GM12891 (cell line): ENCODE data around the gene PATE4.
A peak's percentile ranks its signal among the peaks of the same experiment; 100 is the strongest.

Experiments
- POLR2A ChIP-seq: IDR thresholded peaks from 2 replicates; pipeline ENCODE4 v1.6.1; 2011; ENCODE audit warnings: low read depth, low read length, control low read depth
- POLR2AphosphoS5 ChIP-seq: IDR thresholded peaks from 2 replicates; pipeline ENCODE4 v1.6.1; 2011; ENCODE audit warnings: low read depth, low read length, control low read depth
- POU2F2 ChIP-seq: IDR thresholded peaks from 2 replicates; pipeline ENCODE4 v1.6.1; 2011; ENCODE audit warnings: low read depth, mild to moderate bottlenecking, control low read depth, low read length, moderate library complexity
- SPI1 ChIP-seq: IDR thresholded peaks from 2 replicates; pipeline ENCODE4 v1.6.1; 2011; ENCODE audit warnings: low read depth, low read length, control low read depth
- TAF1 ChIP-seq: IDR thresholded peaks from 2 replicates; pipeline ENCODE4 v1.6.1; 2011; ENCODE audit warnings: low read depth, low read length, control low read depth

DNA sequence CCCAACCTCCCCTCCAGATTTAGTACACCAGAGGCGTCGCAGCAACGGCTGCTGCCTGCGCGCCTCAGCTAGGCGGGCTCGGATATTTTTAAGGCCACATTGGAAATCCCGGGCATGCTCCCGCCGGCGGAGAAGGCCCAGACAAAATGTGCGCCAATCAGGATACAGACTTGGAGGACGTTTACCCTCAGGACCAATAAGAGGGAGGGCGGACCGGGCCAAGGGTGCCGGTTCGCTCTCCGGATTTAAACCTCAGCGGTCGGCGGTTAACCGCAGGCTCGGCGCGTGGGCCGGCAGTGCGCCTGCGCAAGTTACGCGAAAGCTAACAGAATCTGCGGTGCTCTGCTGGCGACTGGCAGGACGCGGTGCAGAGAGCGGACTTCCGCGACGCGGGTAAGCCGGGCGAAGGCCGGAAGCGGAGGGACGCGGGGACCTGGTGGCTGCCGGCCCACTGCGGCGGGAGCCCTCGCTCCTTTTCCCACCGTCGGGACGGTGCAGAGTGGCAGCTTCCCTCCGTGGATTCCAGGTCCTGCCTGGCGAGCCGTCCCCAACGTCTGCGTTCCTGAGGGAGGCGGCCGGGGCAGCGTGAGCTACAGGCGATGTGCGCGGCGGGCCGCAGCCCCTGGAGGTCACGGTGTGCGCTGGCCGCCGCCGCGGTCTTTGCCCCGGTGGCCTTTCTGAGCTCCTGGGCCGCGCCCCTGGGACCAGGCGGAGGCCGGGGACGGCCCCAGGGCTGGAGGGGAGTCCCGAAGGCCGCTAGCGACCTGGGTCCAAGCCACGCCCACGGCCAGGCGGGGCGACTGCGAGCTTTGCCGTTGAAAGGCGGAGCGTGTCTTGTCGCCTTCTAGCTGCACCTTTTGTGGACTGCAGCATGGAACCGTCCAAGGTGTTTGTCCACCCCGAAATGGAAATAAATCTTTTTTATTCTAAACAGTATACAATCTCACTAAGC lies 54.5 kb downstream of the PATE4 start, which contains the start of gene HYLS1:
- peak; percentile 48 for TF ChIP-seq POLR2A
- peak; percentile 86 for TF ChIP-seq POLR2AphosphoS5
- no peak for TF ChIP-seq TAF1
- TF ChIP-seq SPI1: no peak
- TF ChIP-seq POU2F2: peak; percentile 62; the same call in 1 of the 2 replicates
